ENCODE results near the gene AQP12A.
"Not testable (repeated sequence)": the region's sequence is repeated elsewhere in the genome, so short reads cannot be mapped to it uniquely, and the experiment has no call there.

- not testable (repeated sequence) for TF ChIP-seq CTCF (optimal IDR thresholded peaks at IDR 0.05 in 1 of 3, IDR thresholded peaks at IDR 0.05 in 1 of 3, conservative IDR thresholded peaks at IDR 0.05 in 1 of 3; ENCODE audit: extremely low read depth in 1 of 3, insufficient read depth in 2 of 3, low read length in 3 of 3); EZH2 (IDR thresholded peaks at IDR 0.05; ENCODE audit: low read length)
Measured at GRCh38 chr2:240691631-240692420, at the start of gene AQP12A.
